ENCODE data around the gene FMN1.
"Not testable (repeated sequence)": the region's sequence is repeated elsewhere in the genome, so short reads cannot be mapped to it uniquely, and the experiment has no call there.

Gene FMN1

GRCh38 chr15:32977506-32977905, 217.0 kb downstream of the FMN1 start:
- no peak for DNase-seq (ENCODE audit: low spot score)

GRCh38 chr15:32974691-32975090, 219.8 kb downstream of the FMN1 start:
- DNase-seq (ENCODE audit: low spot score) = no peak

GRCh38 chr15:32972686-32973085, 221.8 kb downstream of the FMN1 start:
- DNase-seq (ENCODE audit: low spot score) = no peak

GRCh38 chr15:32970847-32971246, 223.7 kb downstream of the FMN1 start:
- DNase-seq (ENCODE audit: low spot score) = no peak

- DNase-seq (ENCODE audit: low spot score) = no peak
Measured at GRCh38 chr15:32967521-32967920, 227.0 kb downstream of the FMN1 start.

- no peak for DNase-seq (ENCODE audit: low spot score)
Measured at GRCh38 chr15:32966512-32966911, 228.0 kb downstream of the FMN1 start.

GRCh38 chr15:32965897-32966296, 228.6 kb downstream of the FMN1 start:
- DNase-seq (ENCODE audit: low spot score) = no peak

- no peak for DNase-seq (ENCODE audit: low spot score)
Measured at GRCh38 chr15:32959077-32959476, 235.4 kb downstream of the FMN1 start.

- no peak for DNase-seq (ENCODE audit: low spot score)
Measured at GRCh38 chr15:32957219-32957618, 237.3 kb downstream of the FMN1 start.

GRCh38 chr15:32956711-32957110, 237.8 kb downstream of the FMN1 start:
- no peak for DNase-seq (ENCODE audit: low spot score)

GRCh38 chr15:32956006-32956405, 238.5 kb downstream of the FMN1 start:
- no peak for DNase-seq (ENCODE audit: low spot score)

GRCh38 chr15:32953533-32953910, 241.0 kb downstream of the FMN1 start:
- DNase-seq (ENCODE audit: low spot score) = no peak

- DNase-seq (ENCODE audit: low spot score) = no peak
Measured at GRCh38 chr15:32952901-32953532, 241.5 kb downstream of the FMN1 start.

- DNase-seq (ENCODE audit: low spot score) = no peak
Measured at GRCh38 chr15:32951736-32952464, 242.6 kb downstream of the FMN1 start.

- not testable (repeated sequence) for DNase-seq (ENCODE audit: low spot score)
Measured at GRCh38 chr15:32950051-32950450, 244.5 kb downstream of the FMN1 start.

GRCh38 chr15:32946210-32946609, 248.3 kb downstream of the FMN1 start:
- no peak for DNase-seq (ENCODE audit: low spot score)

- no peak for DNase-seq (ENCODE audit: low spot score)
Measured at GRCh38 chr15:32944431-32944830, 250.1 kb downstream of the FMN1 start.

GRCh38 chr15:32943711-32944110, 250.8 kb downstream of the FMN1 start:
- no peak for DNase-seq (ENCODE audit: low spot score)

- DNase-seq (ENCODE audit: low spot score) = no peak
Measured at GRCh38 chr15:32942401-32942841, 252.1 kb downstream of the FMN1 start.

- DNase-seq (ENCODE audit: low spot score) = no peak
Measured at GRCh38 chr15:32941823-32942222, 252.7 kb downstream of the FMN1 start.

GRCh38 chr15:32936976-32937375, 257.5 kb downstream of the FMN1 start:
- DNase-seq (ENCODE audit: low spot score) = no peak

GRCh38 chr15:32936283-32936918, 258.1 kb downstream of the FMN1 start:
- DNase-seq (ENCODE audit: low spot score) = no peak

GRCh38 chr15:32935139-32935538, 259.4 kb downstream of the FMN1 start:
- no peak for DNase-seq (ENCODE audit: low spot score)
